Loucy (cell line): ENCODE data around the gene PRRC2B.

Experiments
- EZH2phosphoT487 ChIP-seq: fragments of 200-600 bp; IDR thresholded peaks from 2 replicates; pipeline ENCODE4 v1.6.1; 2018; ENCODE audit warnings: antibody characterized with exemption, mild to moderate bottlenecking, moderate library complexity, borderline replicate concordance
- TF ChIP-seq, protein P1 (sequence below): fragments of 200-600 bp; sonication (generic); conservative IDR thresholded peaks from 2 replicates; pipeline ENCODE4 v1.5.1; 2014; ENCODE audit warnings: mild to moderate bottlenecking, antibody characterized with exemption, low read length

DNA sequence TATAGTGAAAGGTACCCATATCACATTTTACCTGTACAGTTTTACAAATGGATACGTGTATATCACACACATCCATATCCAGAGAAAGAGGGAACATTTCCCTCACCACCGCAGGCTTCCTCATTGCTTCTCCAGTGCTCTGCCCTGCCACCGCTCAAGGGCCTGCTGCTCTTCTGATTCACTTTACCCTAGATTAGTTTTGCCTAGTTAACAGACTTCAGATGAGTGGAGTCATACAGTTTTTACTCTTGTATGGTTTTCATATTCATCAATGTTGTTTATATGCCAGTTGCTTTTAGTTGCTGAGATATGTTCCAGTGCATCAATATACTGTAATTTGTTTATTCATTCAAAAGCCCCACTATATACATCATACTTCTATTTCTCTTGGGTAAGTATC is 54.9 kb downstream of the PRRC2B start:
- TF ChIP-seq, protein P1, sequence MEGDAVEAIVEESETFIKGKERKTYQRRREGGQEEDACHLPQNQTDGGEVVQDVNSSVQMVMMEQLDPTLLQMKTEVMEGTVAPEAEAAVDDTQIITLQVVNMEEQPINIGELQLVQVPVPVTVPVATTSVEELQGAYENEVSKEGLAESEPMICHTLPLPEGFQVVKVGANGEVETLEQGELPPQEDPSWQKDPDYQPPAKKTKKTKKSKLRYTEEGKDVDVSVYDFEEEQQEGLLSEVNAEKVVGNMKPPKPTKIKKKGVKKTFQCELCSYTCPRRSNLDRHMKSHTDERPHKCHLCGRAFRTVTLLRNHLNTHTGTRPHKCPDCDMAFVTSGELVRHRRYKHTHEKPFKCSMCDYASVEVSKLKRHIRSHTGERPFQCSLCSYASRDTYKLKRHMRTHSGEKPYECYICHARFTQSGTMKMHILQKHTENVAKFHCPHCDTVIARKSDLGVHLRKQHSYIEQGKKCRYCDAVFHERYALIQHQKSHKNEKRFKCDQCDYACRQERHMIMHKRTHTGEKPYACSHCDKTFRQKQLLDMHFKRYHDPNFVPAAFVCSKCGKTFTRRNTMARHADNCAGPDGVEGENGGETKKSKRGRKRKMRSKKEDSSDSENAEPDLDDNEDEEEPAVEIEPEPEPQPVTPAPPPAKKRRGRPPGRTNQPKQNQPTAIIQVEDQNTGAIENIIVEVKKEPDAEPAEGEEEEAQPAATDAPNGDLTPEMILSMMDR: no peak
- TF ChIP-seq EZH2phosphoT487: no peak
